ENCODE measurements around the gene PEPD. TPM values are rescaled to one million over a fixed set of nuclear protein-coding genes. Genes with fewer than 3 reads are reported as not detected.

PEPD gene
- total and polyA plus RNA-seq, 2 experiments from 2014 or later: 141 to 175 TPM

DNA sequence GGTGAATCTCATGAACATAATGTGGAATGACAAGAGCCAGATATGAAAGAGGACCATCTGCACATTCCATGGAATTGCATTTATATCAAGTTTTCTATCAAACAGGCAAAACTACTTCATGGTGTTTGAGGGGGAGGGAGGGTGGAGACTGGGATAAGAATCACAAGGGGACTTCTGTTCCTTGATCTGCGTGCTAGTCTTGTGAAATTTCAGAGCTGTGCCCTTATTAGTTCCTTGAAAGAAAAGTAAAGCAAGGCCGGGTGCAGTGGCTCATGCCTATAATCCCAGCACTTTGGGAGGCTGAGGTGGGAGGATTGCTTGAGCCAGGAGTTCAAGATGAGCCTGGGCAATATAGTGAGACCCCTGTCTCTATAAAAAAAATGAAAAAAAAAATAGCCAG lies 178.3 kb downstream of the PEPD start:
- H3K79me2 ChIP-seq: no peaks in the 10 kb centered on the region
- DNase-seq (ENCODE audit: low spot score): no peak
- TF ChIP-seq EZH2phosphoT487 (IDR thresholded peaks at IDR 0.05; ENCODE audit: low read depth, severe bottlenecking, unreplicated experiment) (no peak), EZH2 (IDR thresholded peaks at IDR 0.05; ENCODE audit: borderline replicate concordance) (no peak)
- TF ChIP-seq, protein P1, sequence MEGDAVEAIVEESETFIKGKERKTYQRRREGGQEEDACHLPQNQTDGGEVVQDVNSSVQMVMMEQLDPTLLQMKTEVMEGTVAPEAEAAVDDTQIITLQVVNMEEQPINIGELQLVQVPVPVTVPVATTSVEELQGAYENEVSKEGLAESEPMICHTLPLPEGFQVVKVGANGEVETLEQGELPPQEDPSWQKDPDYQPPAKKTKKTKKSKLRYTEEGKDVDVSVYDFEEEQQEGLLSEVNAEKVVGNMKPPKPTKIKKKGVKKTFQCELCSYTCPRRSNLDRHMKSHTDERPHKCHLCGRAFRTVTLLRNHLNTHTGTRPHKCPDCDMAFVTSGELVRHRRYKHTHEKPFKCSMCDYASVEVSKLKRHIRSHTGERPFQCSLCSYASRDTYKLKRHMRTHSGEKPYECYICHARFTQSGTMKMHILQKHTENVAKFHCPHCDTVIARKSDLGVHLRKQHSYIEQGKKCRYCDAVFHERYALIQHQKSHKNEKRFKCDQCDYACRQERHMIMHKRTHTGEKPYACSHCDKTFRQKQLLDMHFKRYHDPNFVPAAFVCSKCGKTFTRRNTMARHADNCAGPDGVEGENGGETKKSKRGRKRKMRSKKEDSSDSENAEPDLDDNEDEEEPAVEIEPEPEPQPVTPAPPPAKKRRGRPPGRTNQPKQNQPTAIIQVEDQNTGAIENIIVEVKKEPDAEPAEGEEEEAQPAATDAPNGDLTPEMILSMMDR (IDR thresholded peaks at IDR 0.05; ENCODE audit: poor library complexity): no peak
- no peak overlapping the region for H2AFZ ChIP-seq
- H3K27ac ChIP-seq: no peak overlapping the region
- no peaks in the 10 kb centered on the region for H3K9me3 ChIP-seq (ENCODE audit: low read depth)
- no peak overlapping the region for H3K4me2 ChIP-seq
- H3K4me1 ChIP-seq (ENCODE audit: insufficient read depth): no peaks in the 10 kb centered on the region
- 90% methylated on average over 2 of the region's 2 CpGs for WGBS (ENCODE audit: low lambda C conversion rate, missing lambda C conversion rate)
- H3K9me2 ChIP-seq (replicated peaks; ENCODE audit: insufficient read depth): no peaks in the 10 kb centered on the region
- no peaks in the 10 kb centered on the region for H4K20me1 ChIP-seq (ENCODE audit: insufficient read depth, poor library complexity, severe bottlenecking)
- H3K27me3 ChIP-seq: peaks cover 4% of the 10 kb centered on the region
- no peaks in the 10 kb centered on the region for H3K36me3 ChIP-seq (replicated peaks; ENCODE audit: insufficient read depth, low read depth)
- H3K4me3 ChIP-seq: no peak overlapping the region

DNA sequence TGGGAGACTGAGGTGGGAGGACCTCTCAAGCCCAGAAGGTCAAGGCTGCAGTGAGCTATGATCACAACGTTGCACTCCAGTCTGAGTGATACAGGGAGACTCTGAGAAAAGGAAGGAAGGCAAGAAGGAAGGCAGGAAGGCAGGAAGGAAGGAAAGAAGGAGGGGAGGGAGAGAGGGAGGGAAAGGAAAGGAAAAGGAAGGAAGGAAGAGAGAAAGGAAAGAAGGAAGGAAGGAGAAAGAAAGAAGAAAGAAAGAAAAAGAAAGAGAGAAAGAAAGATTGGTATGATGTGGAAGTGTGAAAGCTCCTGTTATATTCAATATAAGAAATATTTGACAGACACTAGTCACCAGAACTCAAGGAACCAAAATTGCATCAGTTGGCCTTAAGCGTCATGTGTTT lies 180.6 kb downstream of the PEPD start:
- H3K27me3 ChIP-seq: peaks cover 4% of the 10 kb centered on the region
- no peak overlapping the region for H3K4me3 ChIP-seq
- no peak for DNase-seq (ENCODE audit: low spot score)
- H3K9me3 ChIP-seq (ENCODE audit: low read depth): no peaks in the 10 kb centered on the region
- peaks cover 4% of the 10 kb centered on the region for H3K4me1 ChIP-seq (ENCODE audit: insufficient read depth)
- no peak overlapping the region for H3K4me2 ChIP-seq
- 76% methylated on average over 2 of the region's 2 CpGs for WGBS (ENCODE audit: low lambda C conversion rate, missing lambda C conversion rate)
- TF ChIP-seq EZH2 (IDR thresholded peaks at IDR 0.05; ENCODE audit: borderline replicate concordance): no peak
- TF ChIP-seq EZH2phosphoT487 (IDR thresholded peaks at IDR 0.05; ENCODE audit: low read depth, severe bottlenecking, unreplicated experiment): no peak
- TF ChIP-seq, protein P1 (IDR thresholded peaks at IDR 0.05; ENCODE audit: poor library complexity): no peak
- H3K27ac ChIP-seq: no peak overlapping the region
- H3K9me2 ChIP-seq (replicated peaks; ENCODE audit: insufficient read depth): no peaks in the 10 kb centered on the region
- no peaks in the 10 kb centered on the region for H3K36me3 ChIP-seq (replicated peaks; ENCODE audit: insufficient read depth, low read depth)
- no peaks in the 10 kb centered on the region for H4K20me1 ChIP-seq (ENCODE audit: insufficient read depth, poor library complexity, severe bottlenecking)
- no peaks in the 10 kb centered on the region for H3K79me2 ChIP-seq
- H2AFZ ChIP-seq: no peak overlapping the region

DNA sequence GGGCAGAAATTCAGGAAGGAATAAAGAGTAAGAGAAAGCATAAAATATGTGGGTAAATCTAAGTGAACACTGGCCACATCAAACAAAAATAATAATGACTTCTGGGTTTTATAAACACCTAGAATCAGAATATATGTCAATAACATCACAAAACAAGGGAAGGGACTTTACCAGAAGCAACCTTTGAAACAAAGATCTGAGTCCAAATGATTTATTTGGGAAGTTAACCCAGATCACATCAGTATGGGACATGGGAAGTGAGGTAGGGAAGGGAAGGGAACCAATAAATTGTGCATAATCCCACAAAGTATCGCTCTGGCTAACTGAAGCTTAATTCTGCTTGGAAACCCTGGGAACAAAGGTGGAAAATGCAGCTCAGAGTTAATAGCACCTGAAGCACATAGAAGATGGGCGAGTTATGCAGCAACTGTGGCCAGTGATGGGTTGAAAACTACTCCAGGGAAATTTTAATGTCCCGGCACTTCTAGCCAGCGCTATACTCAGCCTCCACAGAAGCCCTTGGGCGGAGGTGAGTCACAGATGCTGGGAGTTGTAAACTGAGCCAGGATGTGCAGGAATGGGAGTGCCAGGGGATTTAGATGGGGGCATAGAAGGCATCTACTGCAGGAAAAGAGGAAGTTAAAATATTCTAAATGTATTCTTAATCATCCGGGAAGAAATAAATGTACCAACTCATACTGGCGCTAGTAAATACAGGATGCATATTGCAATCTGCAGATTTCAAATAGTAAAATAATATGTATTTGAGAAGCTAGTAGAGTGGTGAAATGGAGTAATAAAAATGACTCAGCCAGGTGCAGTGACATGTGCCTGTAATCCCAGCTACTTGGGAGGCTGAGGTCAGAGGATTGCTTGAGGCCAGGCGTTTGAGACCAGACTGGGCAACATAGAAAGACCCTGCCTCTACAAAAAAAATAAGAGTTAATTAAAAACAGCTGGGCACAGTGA lies 182.3 kb downstream of the PEPD start:
- Histone ChIP-seq H3K4me2 (no peak overlapping the region), H4K20me1 (ENCODE audit: insufficient read depth, poor library complexity, severe bottlenecking) (no peaks in the 10 kb centered on the region), H3K4me3 (no peak overlapping the region), H3K36me3 (replicated peaks; ENCODE audit: insufficient read depth, low read depth) (no peaks in the 10 kb centered on the region), H3K4me1 (ENCODE audit: insufficient read depth) (peaks cover 4% of the 10 kb centered on the region), H2AFZ (no peak overlapping the region), H3K27ac (no peak overlapping the region), H3K9me2 (replicated peaks; ENCODE audit: insufficient read depth) (no peaks in the 10 kb centered on the region), H3K79me2 (no peaks in the 10 kb centered on the region), H3K9me3 (ENCODE audit: low read depth) (no peaks in the 10 kb centered on the region), H3K27me3 (no peaks in the 10 kb centered on the region)
- WGBS (ENCODE audit: low lambda C conversion rate, missing lambda C conversion rate): 85% methylated on average over 8 of the region's 8 CpGs
- no peak for DNase-seq (ENCODE audit: low spot score)
- no peak for TF ChIP-seq EZH2 (IDR thresholded peaks at IDR 0.05; ENCODE audit: borderline replicate concordance)
- TF ChIP-seq, protein P1 (IDR thresholded peaks at IDR 0.05; ENCODE audit: poor library complexity): no peak
- no peak for TF ChIP-seq EZH2phosphoT487 (IDR thresholded peaks at IDR 0.05; ENCODE audit: low read depth, severe bottlenecking, unreplicated experiment)

Other genes starting within 250 kb of the PEPD start
- 151 and 160 TPM in 2 replicates for gene CEBPA, start 219.3 kb downstream of the PEPD start, total RNA-seq
- gene CEBPA, start 219.3 kb downstream of the PEPD start, polyA plus RNA-seq: 65.1 and 103 TPM in 2 replicates
- 69.4 and 69.5 TPM in 2 replicates for gene CEBPG, start 148.1 kb downstream of the PEPD start, total RNA-seq
- 26.2 and 33.1 TPM in 2 replicates for gene CEBPG, start 148.1 kb downstream of the PEPD start, polyA plus RNA-seq
- gene CHST8, start 100.2 kb upstream of the PEPD start, total RNA-seq: 0.07 and 0.36 TPM in 2 replicates
- 0.40 and 0.89 TPM in 2 replicates for gene CHST8, start 100.2 kb upstream of the PEPD start, polyA plus RNA-seq

Data from hepatocyte (in vitro differentiated cells).